Colonic mucosa (tissue), 4 donors: ENCODE results near the gene MCUR1. TPM values are rescaled to one million over a fixed set of nuclear protein-coding genes. Genes with fewer than 3 reads are reported as not detected.
"Not testable (repeated sequence)": the region's sequence is repeated elsewhere in the genome, so short reads cannot be mapped to it uniquely, and the experiment has no call there.

ENCODE experiments used
- DNase-seq: peaks from one replicate; pipeline ENCODE4 v3.0.0-alpha.2; 2020
- H3K27ac ChIP-seq: fragments of 200-600 bp; one replicate; pipeline ENCODE4 v1.8.0; 2021
- H3K27me3 ChIP-seq: fragments of 200-600 bp; one replicate; pipeline ENCODE4 v1.8.0; 2021
- H3K36me3 ChIP-seq: fragments of 200-600 bp; one replicate; pipeline ENCODE4 v1.8.0; 2021
- H3K4me1 ChIP-seq: fragments of 200-600 bp; one replicate; pipeline ENCODE4 v1.8.0; 2021; ENCODE audit warnings: mild to moderate bottlenecking
- H3K4me3 ChIP-seq: fragments of 200-600 bp; one replicate; pipeline ENCODE4 v1.8.0; 2021
- H3K9ac ChIP-seq, 2 donors: one replicate each; pipeline ENCODE4 v1.7.0; 2013; ENCODE audit warnings: control low read depth in 2 of 2, low read depth in 2 of 2, low read length in 2 of 2
- H3K9me3 ChIP-seq: fragments of 200-600 bp; one replicate; pipeline ENCODE4 v1.8.0; 2021
- CTCF ChIP-seq: fragments of 200-600 bp; IDR thresholded peaks from one replicate; pipeline ENCODE4 v1.8.0; 2022; ENCODE audit warnings: antibody characterized with exemption, mild to moderate bottlenecking
- intact Hi-C: fragments of 100-400 bp; cut with DNase I; formaldehyde crosslinking; loops from one replicate; pipeline ENCODE4 v1.14.1; 2022
- total RNA-seq, 2 donors: library from RNA; stranded (reverse); fragmentation: NEBNext Ultra II Directional in 1 of 2; extraction: Animal tissue kit (Norgen Biotek cat#: 25700) in 1 of 2; gene quantifications; one replicate each; pipeline ENCODE4 v1.2.1, GENCODE V29; 2021
- donor health status: healthy.
- donor health status: DM: no; HTN: no; CAD: no.
- donor health status: DM: no; HTN: no; CAD: no.

The MCUR1 gene
- total RNA-seq, 2 donors from 2014 or later, result 32.1 to 32.9 TPM

- H3K9me3 ChIP-seq, result no peaks in the 10 kb centered on the region
- TF ChIP-seq CTCF, result no peak
- no peak for DNase-seq
- H3K36me3 ChIP-seq, result no peaks in the 10 kb centered on the region
- H3K27ac ChIP-seq, result no peak overlapping the region
- H3K4me3 ChIP-seq, result no peak overlapping the region
- H3K9ac ChIP-seq, result no peak overlapping the region
- no peaks in the 10 kb centered on the region for H3K4me1 ChIP-seq
- H3K27me3 ChIP-seq, result no peaks in the 10 kb centered on the region
- intact Hi-C loops, result no loop called here
These were observed 18.4 kb upstream of the MCUR1 start for GRCh38 chr6:13832778-13833177.

- intact Hi-C loops, result no loop called here
- no peak for DNase-seq
- no peaks in the 10 kb centered on the region for H3K36me3 ChIP-seq
- no peak overlapping the region for H3K4me3 ChIP-seq
- H3K27me3 ChIP-seq, result no peaks in the 10 kb centered on the region
- H3K9me3 ChIP-seq, result no peaks in the 10 kb centered on the region
- H3K9ac ChIP-seq, result no peak overlapping the region
- H3K27ac ChIP-seq, result no peak overlapping the region
- TF ChIP-seq CTCF, result no peak
- H3K4me1 ChIP-seq, result no peaks in the 10 kb centered on the region
These were observed 17.3 kb upstream of the MCUR1 start for GRCh38 chr6:13831615-13832014.

- intact Hi-C loops, result no loop called here
These were observed 16.4 kb upstream of the MCUR1 start for GRCh38 chr6:13830803-13831202.

GRCh38 chr6:13829419-13829818, 15.1 kb upstream of the MCUR1 start:
- DNase-seq, H3K4me1 ChIP-seq, H3K36me3 ChIP-seq, H3K27me3 ChIP-seq, H3K9me3 ChIP-seq, H3K27ac ChIP-seq, H3K9ac ChIP-seq, H3K4me3 ChIP-seq, intact Hi-C loops: not testable (repeated sequence)

More at GRCh38 chr6:13830803-13831202, 16.4 kb upstream of the MCUR1 start:
- Histone ChIP-seq H3K4me3 (no peak overlapping the region), H3K9me3 (no peaks in the 10 kb centered on the region), H3K9ac (no peak overlapping the region), H3K27me3 (no peaks in the 10 kb centered on the region), H3K36me3 (no peaks in the 10 kb centered on the region), H3K4me1 (no peaks in the 10 kb centered on the region), H3K27ac (no peak overlapping the region)
- TF ChIP-seq CTCF, result no peak
- DNase-seq, result no peak

- H3K4me1 ChIP-seq, H3K4me3 ChIP-seq, H3K27ac ChIP-seq, H3K9ac ChIP-seq, DNase-seq, H3K36me3 ChIP-seq, intact Hi-C loops, H3K9me3 ChIP-seq, H3K27me3 ChIP-seq: not testable (repeated sequence)
These were observed 14.4 kb upstream of the MCUR1 start for GRCh38 chr6:13828656-13829301.

- no peak for DNase-seq
- intact Hi-C loops, result no loop called here
- H3K4me1 ChIP-seq, result no peaks in the 10 kb centered on the region
- no peak overlapping the region for H3K9ac ChIP-seq
- no peak for TF ChIP-seq CTCF
- H3K9me3 ChIP-seq, result no peaks in the 10 kb centered on the region
- H3K36me3 ChIP-seq, result no peaks in the 10 kb centered on the region
- no peak overlapping the region for H3K4me3 ChIP-seq
- H3K27me3 ChIP-seq, result no peaks in the 10 kb centered on the region
- H3K27ac ChIP-seq, result no peak overlapping the region
These were observed 12.7 kb upstream of the MCUR1 start for GRCh38 chr6:13827032-13827431.
